CD4-positive, CD25-positive, alpha-beta regulatory T cell (primary cell): ENCODE measurements around the gene HYI. TPM values are rescaled to one million over a fixed set of nuclear protein-coding genes. Genes with fewer than 3 reads are reported as not detected.
"Not testable (repeated sequence)": the region's sequence is repeated elsewhere in the genome, so short reads cannot be mapped to it uniquely, and the experiment has no call there.

Source experiments
- ATAC-seq, 2 donors: fragments of 150-1000 bp; cut with Tn5 transposase; one replicate each; pipeline ENCODE4 v1.10.0; 2021; ENCODE audit warnings: low read depth in 2 of 2, moderate number of reproducible peaks in 2 of 2, moderate library complexity in 1 of 2
- DNase-seq, 3 donors: peaks; one replicate each; pipeline versions ENCODE4 v3.0.0 to v3.0.0-alpha.2; 2012 to 2022; ENCODE audit warnings: mixed read lengths in 1 of 3
- H3K27ac ChIP-seq: one replicate; pipeline ENCODE4 v1.7.0; 2013; ENCODE audit warnings: mild to moderate bottlenecking, low read length; ENCODE audit not compliant: insufficient read depth, poor library complexity, severe bottlenecking
- H3K27me3 ChIP-seq: one replicate; pipeline ENCODE4 v1.7.0; 2013; ENCODE audit warnings: low read length; ENCODE audit not compliant: control insufficient read depth, insufficient read depth
- H3K36me3 ChIP-seq: one replicate; pipeline ENCODE4 v1.7.0; 2013; ENCODE audit warnings: mild to moderate bottlenecking, low read length, moderate library complexity; ENCODE audit not compliant: control insufficient read depth, insufficient read depth
- H3K4me1 ChIP-seq: 2 replicates; pipeline ENCODE4 v1.7.0; 2013; ENCODE audit warnings: mild to moderate bottlenecking, low read length; ENCODE audit not compliant: insufficient read depth, control insufficient read depth, poor library complexity, severe bottlenecking
- H3K4me3 ChIP-seq: one replicate; pipeline ENCODE4 v1.7.0; 2013; ENCODE audit warnings: low read depth, mild to moderate bottlenecking, low read length, moderate library complexity
- H3K9me3 ChIP-seq, 2 experiments: 1 replicate in 1 of 2; 2 replicates in 1 of 2; pipeline ENCODE4 v1.7.0; 2013; ENCODE audit warnings: low read length in 2 of 2, mild to moderate bottlenecking in 1 of 2, moderate library complexity in 1 of 2; ENCODE audit not compliant: control insufficient read depth in 2 of 2
- H3K27ac Mint-ChIP-seq, 3 donors: one replicate each; pipeline ENCODE4 v1.8.0; 2020 to 2022; ENCODE audit warnings: mild to moderate bottlenecking in 3 of 3, mixed read lengths in 3 of 3, moderate library complexity in 2 of 3
- H3K27me3 Mint-ChIP-seq: one replicate; pipeline ENCODE4 v1.8.0; 2022; ENCODE audit warnings: mild to moderate bottlenecking, mixed read lengths
- H3K36me3 Mint-ChIP-seq: one replicate; pipeline ENCODE4 v1.8.0; 2020; ENCODE audit warnings: mixed read lengths
- H3K4me1 Mint-ChIP-seq, 4 donors: one replicate each; pipeline ENCODE4 v1.8.0; 2020 to 2022; ENCODE audit warnings: mixed read lengths in 4 of 4, mild to moderate bottlenecking in 1 of 4
- H3K4me3 Mint-ChIP-seq, 4 donors: one replicate each; pipeline ENCODE4 v1.8.0; 2020 to 2022; ENCODE audit warnings: mild to moderate bottlenecking in 4 of 4, mixed read lengths in 4 of 4, moderate library complexity in 3 of 4
- H3K9me3 Mint-ChIP-seq, 7 donors: one replicate each; pipeline ENCODE4 v1.8.0; 2020 to 2022; ENCODE audit warnings: mixed read lengths in 7 of 7, mild to moderate bottlenecking in 3 of 7, moderate library complexity in 2 of 7
- polyA plus RNA-seq, 4 donors: library from polyadenylated mRNA; unstranded; fragments of 300-500 nt; fragmentation: Illumina TruSeq; gene quantifications; one replicate each; pipeline ENCODE4 v1.2.3, GENCODE V29; 2021
- total RNA-seq: library from RNA; stranded (reverse); gene quantifications from one replicate; pipeline ENCODE4 v1.2.3, GENCODE V29; 2022

HYI gene
- total and polyA plus RNA-seq, 5 donors from 2014 or later: 0.85 to 8.4 (median 3.4) TPM

GRCh38 chr1:43488165-43488564 lies 34.4 kb upstream of the HYI start:
- Mint-ChIP-seq H3K27me3 (peaks cover 34% of the 10 kb centered on the region), H3K27ac (no peak overlapping the region), H3K9me3 (peaks cover 4 to 35% (median 20%) of the 10 kb centered on the region in 7 donors), H3K4me3 (no peak overlapping the region), H3K4me1 (peaks cover 0 to 5% (median 0%) of the 10 kb centered on the region in 4 donors), H3K36me3 (peaks cover 6% of the 10 kb centered on the region)
- H3K27ac ChIP-seq: no peak overlapping the region
- no peak overlapping the region for H3K4me3 ChIP-seq
- H3K36me3 ChIP-seq: no peaks in the 10 kb centered on the region
- DNase-seq (no peak), ATAC-seq (no peak)
- H3K27me3 ChIP-seq: peaks cover 1% of the 10 kb centered on the region
- peaks cover 16 to 26% of the 10 kb centered on the region in 2 experiments for H3K9me3 ChIP-seq
- H3K4me1 ChIP-seq: no peaks in the 10 kb centered on the region

- peaks cover 0 to 5% (median 1%) of the 10 kb centered on the region in 4 donors for H3K4me1 Mint-ChIP-seq
- no peaks in the 10 kb centered on the region for H3K27me3 ChIP-seq
- DNase-seq (no peak), ATAC-seq (no peak)
- H3K4me1 ChIP-seq: no peaks in the 10 kb centered on the region
- no peaks in the 10 kb centered on the region for H3K36me3 ChIP-seq
- peaks cover 3% of the 10 kb centered on the region for H3K36me3 Mint-ChIP-seq
- no peak overlapping the region for H3K27ac ChIP-seq
- peak overlapping the region in 1 of 3 donors; percentile 7 for H3K27ac Mint-ChIP-seq
- H3K27me3 Mint-ChIP-seq: peaks cover 34% of the 10 kb centered on the region
- H3K4me3 ChIP-seq: no peak overlapping the region
- peaks cover 0 to 19% (median 12%) of the 10 kb centered on the region in 7 donors for H3K9me3 Mint-ChIP-seq
- H3K4me3 Mint-ChIP-seq: no peak overlapping the region
- peaks cover 8 to 13% of the 10 kb centered on the region in 2 experiments for H3K9me3 ChIP-seq
Measured at GRCh38 chr1:43484367-43484766, 30.6 kb upstream of the HYI start.

- Mint-ChIP-seq H3K9me3 (peaks cover 0 to 4% (median 2%) of the 10 kb centered on the region in 7 donors), H3K4me1 (peaks cover 0 to 5% (median 4%) of the 10 kb centered on the region in 4 donors), H3K36me3 (no peaks in the 10 kb centered on the region), H3K27me3 (peaks cover 40% of the 10 kb centered on the region), H3K4me3 (peak overlapping the region in 1 of 4 donors; percentile 21), H3K27ac (no peak overlapping the region)
- no peak for ATAC-seq
- H3K27me3 ChIP-seq: peaks cover 8% of the 10 kb centered on the region
- no peaks in the 10 kb centered on the region for H3K36me3 ChIP-seq
- no peak overlapping the region for H3K27ac ChIP-seq
- no peaks in the 10 kb centered on the region for H3K4me1 ChIP-seq
- H3K4me3 ChIP-seq: no peak overlapping the region
- peak in 1 of 3 donors; percentile 17 for DNase-seq
- peaks cover 0 to 4% of the 10 kb centered on the region in 2 experiments for H3K9me3 ChIP-seq
Measured at GRCh38 chr1:43482215-43482614, 28.5 kb upstream of the HYI start.

- Mint-ChIP-seq H3K9me3 (peaks cover 0 to 2% (median 0%) of the 10 kb centered on the region in 7 donors), H3K36me3 (no peaks in the 10 kb centered on the region), H3K27me3 (peaks cover 46% of the 10 kb centered on the region), H3K4me3 (no peak overlapping the region), H3K4me1 (peaks cover 0 to 5% (median 4%) of the 10 kb centered on the region in 4 donors), H3K27ac (no peak overlapping the region)
- H3K27ac ChIP-seq: no peak overlapping the region
- peaks cover 14% of the 10 kb centered on the region for H3K27me3 ChIP-seq
- no peaks in the 10 kb centered on the region for H3K36me3 ChIP-seq
- DNase-seq (no peak), ATAC-seq (no peak)
- no peak overlapping the region for H3K4me3 ChIP-seq
- H3K4me1 ChIP-seq: no peaks in the 10 kb centered on the region
- no peaks in the 10 kb centered on the region for H3K9me3 ChIP-seq
Measured at GRCh38 chr1:43481491-43481890, 27.8 kb upstream of the HYI start.

- Mint-ChIP-seq H3K4me3 (no peak overlapping the region), H3K4me1 (peaks cover 0 to 5% (median 4%) of the 10 kb centered on the region in 4 donors), H3K36me3 (no peaks in the 10 kb centered on the region), H3K27ac (no peak overlapping the region), H3K27me3 (peaks cover 48% of the 10 kb centered on the region), H3K9me3 (peaks cover 0 to 2% (median 0%) of the 10 kb centered on the region in 7 donors)
- Histone ChIP-seq H3K4me3 (no peak overlapping the region), H3K36me3 (no peaks in the 10 kb centered on the region), H3K9me3 (no peaks in the 10 kb centered on the region), H3K27ac (no peak overlapping the region), H3K4me1 (no peaks in the 10 kb centered on the region), H3K27me3 (peaks cover 21% of the 10 kb centered on the region)
- DNase-seq: no peak
- no peak for ATAC-seq
Measured at GRCh38 chr1:43479414-43479813, 25.7 kb upstream of the HYI start.

- peaks cover 0 to 2% (median 0%) of the 10 kb centered on the region in 7 donors for H3K9me3 Mint-ChIP-seq
- H3K36me3 Mint-ChIP-seq: no peaks in the 10 kb centered on the region
Measured at GRCh38 chr1:43477716-43478115, 24.0 kb upstream of the HYI start.

GRCh38 chr1:43475611-43476401 lies 22.1 kb upstream of the HYI start:
- H3K4me1 Mint-ChIP-seq, H3K4me3 Mint-ChIP-seq, H3K9me3 ChIP-seq, ATAC-seq, H3K36me3 Mint-ChIP-seq, H3K27ac Mint-ChIP-seq, H3K36me3 ChIP-seq, H3K27ac ChIP-seq, H3K4me3 ChIP-seq, H3K9me3 Mint-ChIP-seq, H3K4me1 ChIP-seq, DNase-seq: not testable (repeated sequence)
- H3K27me3 Mint-ChIP-seq: peaks cover 44% of the 10 kb centered on the region
- peaks cover 21% of the 10 kb centered on the region for H3K27me3 ChIP-seq

More at GRCh38 chr1:43477716-43478115, 24.0 kb upstream of the HYI start:
- Mint-ChIP-seq H3K27me3 (peaks cover 48% of the 10 kb centered on the region), H3K4me1 (peaks cover 0 to 5% (median 1%) of the 10 kb centered on the region in 4 donors), H3K27ac (no peak overlapping the region), H3K4me3 (no peak overlapping the region)
- no peaks in the 10 kb centered on the region for H3K36me3 ChIP-seq
- H3K27me3 ChIP-seq: peaks cover 21% of the 10 kb centered on the region
- DNase-seq: no peak
- no peaks in the 10 kb centered on the region for H3K4me1 ChIP-seq
- H3K9me3 ChIP-seq: no peaks in the 10 kb centered on the region
- H3K27ac ChIP-seq: no peak overlapping the region
- no peak overlapping the region for H3K4me3 ChIP-seq
- ATAC-seq: no peak

- no peak overlapping the region for H3K4me3 ChIP-seq
- no peaks in the 10 kb centered on the region for H3K9me3 ChIP-seq
- H3K9me3 Mint-ChIP-seq: peaks cover 0 to 2% (median 0%) of the 10 kb centered on the region in 7 donors
- no peak for ATAC-seq
- no peaks in the 10 kb centered on the region for H3K36me3 ChIP-seq
- peaks cover 25% of the 10 kb centered on the region for H3K27me3 Mint-ChIP-seq
- H3K4me1 ChIP-seq: no peaks in the 10 kb centered on the region
- DNase-seq: no peak
- H3K4me1 Mint-ChIP-seq: peaks cover 0 to 5% (median 0%) of the 10 kb centered on the region in 4 donors
- no peak overlapping the region for H3K27ac ChIP-seq
- no peak overlapping the region for H3K27ac Mint-ChIP-seq
- H3K27me3 ChIP-seq: peaks cover 19% of the 10 kb centered on the region
- no peak overlapping the region for H3K4me3 Mint-ChIP-seq
- no peaks in the 10 kb centered on the region for H3K36me3 Mint-ChIP-seq
Measured at GRCh38 chr1:43473463-43473862, 19.7 kb upstream of the HYI start.
